Tibial nerve (tissue), 4 donors: ENCODE measurements around the gene LRRC8E. TPM values are rescaled to one million over a fixed set of nuclear protein-coding genes. Genes with fewer than 3 reads are reported as not detected.

Experiments
- DNase-seq, 2 donors: peaks; one replicate each; pipeline ENCODE4 v3.0.0-alpha.2; 2019; ENCODE audit warnings: low spot score in 2 of 2
- H3K27ac ChIP-seq, 4 donors: fragments of 200-600 bp; sonication (generic) in 3 of 4; one replicate each; pipeline ENCODE4 v1.5.1; 2017 to 2019; ENCODE audit warnings: mild to moderate bottlenecking in 1 of 4
- H3K27me3 ChIP-seq, 2 donors: fragments of 200-600 bp; sonication (generic) in 1 of 2; one replicate each; pipeline versions ENCODE4 v1.5.1 to v1.6.0; 2017 to 2019
- H3K36me3 ChIP-seq, 3 donors: fragments of 200-600 bp; sonication (generic); one replicate each; pipeline ENCODE4 v1.5.1; 2018 to 2019
- H3K4me1 ChIP-seq, 4 donors: fragments of 200-600 bp; sonication (generic) in 3 of 4; one replicate each; pipeline ENCODE4 v1.5.1; 2017 to 2019
- H3K4me3 ChIP-seq, 4 donors: fragments of 200-600 bp; sonication (generic) in 3 of 4; one replicate each; pipeline ENCODE4 v1.5.1; 2017 to 2019; ENCODE audit warnings: mild to moderate bottlenecking in 1 of 4, moderate library complexity in 1 of 4
- H3K9me3 ChIP-seq, 4 donors: fragments of 200-600 bp; sonication (generic) in 3 of 4; one replicate each; pipeline ENCODE4 v1.5.1; 2017 to 2019
- EP300 ChIP-seq, 2 donors: sonication (generic); formaldehyde crosslinking; IDR thresholded peaks; one replicate each; pipeline ENCODE4 v1.6.1; 2017; ENCODE audit warnings: antibody characterized with exemption in 2 of 2, mild to moderate bottlenecking in 1 of 2
- POLR2A ChIP-seq, 2 donors: fragments of 450-650 bp; IDR thresholded peaks; one replicate each; pipeline ENCODE4 v1.6.1; 2017; ENCODE audit warnings: antibody characterized with exemption in 2 of 2, mild to moderate bottlenecking in 2 of 2, moderate library complexity in 2 of 2
- WGBS, 2 donors: methylation state at CpG; one replicate each; pipeline ENCODE4 v1.1.5; 2018; 5-methylcytosine and 5-hydroxymethylcytosine counted together
- total RNA-seq, 4 donors: library from RNA; depleted of rRNA; stranded (reverse); fragments of >200 nt; gene quantifications; one replicate each; pipeline ENCODE4 v1.1.0, GENCODE V29; 2016
- TF ChIP-seq, protein P1 (sequence below), 5 experiments: fragments of 200-600 bp in 3 of 5; fragments of 450-650 bp in 2 of 5; sonication (generic) in 3 of 5; IDR thresholded peaks; one replicate each; pipeline ENCODE4 v1.5.1; 2016 to 2019; ENCODE audit warnings: antibody characterized with exemption in 5 of 5, mild to moderate bottlenecking in 3 of 5, moderate library complexity in 2 of 5

LRRC8E gene
- total RNA-seq, 4 donors from 2014 or later, result 0.59 to 1.2 TPM; not detected in 2

DNA sequence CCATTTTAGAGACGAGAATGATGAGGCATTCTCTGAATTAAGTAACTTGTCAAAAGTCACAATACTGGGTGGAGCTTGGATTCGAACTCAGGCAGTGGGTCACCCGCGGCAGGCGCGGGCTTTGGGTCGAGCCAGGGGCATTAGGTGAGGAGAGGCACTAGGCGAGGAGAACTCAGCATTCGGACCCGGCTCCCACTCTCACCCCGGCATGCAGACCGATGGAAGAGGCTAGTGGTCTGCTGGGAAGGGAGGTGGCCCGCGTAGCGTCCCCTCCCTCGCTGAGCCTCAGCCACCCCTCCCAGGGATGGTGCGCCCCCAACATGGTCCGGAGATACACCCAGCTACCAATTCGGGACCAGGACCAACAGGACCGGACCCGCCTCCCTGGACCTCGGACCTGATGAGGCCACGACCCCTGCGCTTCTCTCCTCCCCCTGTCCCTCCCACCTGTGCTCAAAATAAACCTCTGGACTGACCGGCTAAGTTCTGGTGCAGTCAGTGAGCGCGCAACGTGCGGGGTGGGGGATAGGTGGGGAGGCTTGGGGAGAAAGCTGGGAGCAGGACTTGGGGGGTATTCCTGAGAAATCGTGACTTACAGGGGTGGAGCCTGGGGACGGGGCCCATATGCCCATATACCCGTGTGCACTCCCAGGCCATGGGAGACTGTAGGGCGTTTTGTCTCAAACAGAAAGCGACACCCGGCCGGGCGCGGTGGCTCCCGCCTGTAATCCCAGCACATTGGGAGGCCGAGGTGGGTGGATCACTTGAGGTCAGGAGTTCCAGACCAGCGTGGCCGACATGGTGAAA is 30.5 kb downstream of the LRRC8E start:
- H3K9me3 ChIP-seq, result no peaks in the 10 kb centered on the region
- peaks cover 0 to 48% of the 10 kb centered on the region in 2 donors for H3K27me3 ChIP-seq
- no peak for TF ChIP-seq EP300 (IDR thresholded peaks at IDR 0.05)
- TF ChIP-seq, protein P1, sequence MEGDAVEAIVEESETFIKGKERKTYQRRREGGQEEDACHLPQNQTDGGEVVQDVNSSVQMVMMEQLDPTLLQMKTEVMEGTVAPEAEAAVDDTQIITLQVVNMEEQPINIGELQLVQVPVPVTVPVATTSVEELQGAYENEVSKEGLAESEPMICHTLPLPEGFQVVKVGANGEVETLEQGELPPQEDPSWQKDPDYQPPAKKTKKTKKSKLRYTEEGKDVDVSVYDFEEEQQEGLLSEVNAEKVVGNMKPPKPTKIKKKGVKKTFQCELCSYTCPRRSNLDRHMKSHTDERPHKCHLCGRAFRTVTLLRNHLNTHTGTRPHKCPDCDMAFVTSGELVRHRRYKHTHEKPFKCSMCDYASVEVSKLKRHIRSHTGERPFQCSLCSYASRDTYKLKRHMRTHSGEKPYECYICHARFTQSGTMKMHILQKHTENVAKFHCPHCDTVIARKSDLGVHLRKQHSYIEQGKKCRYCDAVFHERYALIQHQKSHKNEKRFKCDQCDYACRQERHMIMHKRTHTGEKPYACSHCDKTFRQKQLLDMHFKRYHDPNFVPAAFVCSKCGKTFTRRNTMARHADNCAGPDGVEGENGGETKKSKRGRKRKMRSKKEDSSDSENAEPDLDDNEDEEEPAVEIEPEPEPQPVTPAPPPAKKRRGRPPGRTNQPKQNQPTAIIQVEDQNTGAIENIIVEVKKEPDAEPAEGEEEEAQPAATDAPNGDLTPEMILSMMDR (IDR thresholded peaks at IDR 0.05), result no peak
- TF ChIP-seq POLR2A (IDR thresholded peaks at IDR 0.05), result no peak
- whole genome bisulfite sequencing, 2 donors, result 44 to 70% methylated on average over 29 to 42 of the region's 42 CpGs
- H3K27ac ChIP-seq, result no peak overlapping the region
- peaks cover 0 to 69% (median 29%) of the 10 kb centered on the region in 4 donors for H3K4me1 ChIP-seq
- no peak overlapping the region for H3K4me3 ChIP-seq
- peaks cover 0 to 23% (median 0%) of the 10 kb centered on the region in 3 donors for H3K36me3 ChIP-seq
- DNase-seq, result no peak

DNA sequence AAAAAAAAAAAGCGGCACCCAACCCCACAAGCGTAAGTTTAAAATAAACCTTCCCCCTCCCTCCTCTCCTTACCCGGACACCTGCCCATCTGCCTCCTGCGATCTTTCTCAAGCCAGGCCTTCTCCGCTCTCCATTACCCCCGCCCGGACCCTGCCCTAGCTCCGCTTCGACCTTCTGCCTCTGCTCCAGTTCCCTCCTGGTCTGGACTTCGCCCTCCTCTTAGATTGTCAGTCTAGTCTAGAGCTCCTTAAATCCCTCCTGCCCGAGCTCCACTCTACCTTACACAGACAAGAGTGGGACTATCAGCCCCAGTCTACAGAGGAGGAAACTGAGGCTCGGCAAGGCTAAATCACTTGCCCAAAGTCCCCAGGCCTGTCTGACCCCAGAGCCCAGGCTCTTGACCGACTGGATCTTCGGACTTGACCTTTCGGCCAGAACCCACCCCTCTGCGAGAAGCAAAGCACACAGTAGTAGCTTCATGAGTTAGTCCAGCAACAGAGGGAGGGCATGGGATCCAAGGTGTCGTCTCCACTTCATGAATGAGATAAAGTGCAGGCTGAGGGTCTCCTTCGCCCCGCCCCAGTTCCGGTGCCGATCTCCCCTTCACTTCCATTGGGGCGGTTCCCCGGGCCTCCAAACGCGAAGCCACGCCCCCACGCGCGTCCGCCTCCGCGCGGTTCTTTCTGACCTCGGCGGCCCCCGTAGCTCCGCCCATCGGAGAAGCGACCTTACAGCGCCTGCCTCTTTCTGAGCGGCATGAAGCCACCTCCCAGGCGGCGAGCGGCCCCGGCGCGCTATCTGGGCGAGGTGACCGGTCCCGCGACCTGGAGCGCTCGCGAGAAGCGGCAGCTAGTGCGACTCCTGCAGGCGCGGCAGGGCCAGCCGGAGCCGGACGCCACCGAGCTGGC is 31.6 kb downstream of the LRRC8E start, which contains the start of gene SNAPC2:
Gene SNAPC2, plus strand, starts transcription at position 729 of the 909 bp plus-strand sequence. Its CDS starts 29 bp downstream, at position 758.
- Histone ChIP-seq H3K9me3 (no peaks in the 10 kb centered on the region), H3K27me3 (peaks cover 0 to 43% of the 10 kb centered on the region in 2 donors), H3K36me3 (peaks cover 0 to 19% (median 0%) of the 10 kb centered on the region in 3 donors), H3K4me3 (peak within 1 kb of the TSS; percentile 56 to 93 (median 87)), H3K27ac (peak within 1 kb of the TSS; percentile 62 to 93 (median 88)), H3K4me1 (peaks cover 0 to 79% (median 31%) of the 10 kb centered on the region in 4 donors)
- peak; percentile 93 to 95 for DNase-seq
- TF ChIP-seq, protein P1 (IDR thresholded peaks at IDR 0.05), result peak in 1 of 5 experiments; percentile 35
- TF ChIP-seq EP300 (IDR thresholded peaks at IDR 0.05), result peak; percentile 72 to 79
- TF ChIP-seq POLR2A (IDR thresholded peaks at IDR 0.05), result peak in 1 of 2 donors; percentile 40
- 12% methylated on average over 50 to 62 of the region's 62 CpGs for WGBS, 2 donors

DNA sequence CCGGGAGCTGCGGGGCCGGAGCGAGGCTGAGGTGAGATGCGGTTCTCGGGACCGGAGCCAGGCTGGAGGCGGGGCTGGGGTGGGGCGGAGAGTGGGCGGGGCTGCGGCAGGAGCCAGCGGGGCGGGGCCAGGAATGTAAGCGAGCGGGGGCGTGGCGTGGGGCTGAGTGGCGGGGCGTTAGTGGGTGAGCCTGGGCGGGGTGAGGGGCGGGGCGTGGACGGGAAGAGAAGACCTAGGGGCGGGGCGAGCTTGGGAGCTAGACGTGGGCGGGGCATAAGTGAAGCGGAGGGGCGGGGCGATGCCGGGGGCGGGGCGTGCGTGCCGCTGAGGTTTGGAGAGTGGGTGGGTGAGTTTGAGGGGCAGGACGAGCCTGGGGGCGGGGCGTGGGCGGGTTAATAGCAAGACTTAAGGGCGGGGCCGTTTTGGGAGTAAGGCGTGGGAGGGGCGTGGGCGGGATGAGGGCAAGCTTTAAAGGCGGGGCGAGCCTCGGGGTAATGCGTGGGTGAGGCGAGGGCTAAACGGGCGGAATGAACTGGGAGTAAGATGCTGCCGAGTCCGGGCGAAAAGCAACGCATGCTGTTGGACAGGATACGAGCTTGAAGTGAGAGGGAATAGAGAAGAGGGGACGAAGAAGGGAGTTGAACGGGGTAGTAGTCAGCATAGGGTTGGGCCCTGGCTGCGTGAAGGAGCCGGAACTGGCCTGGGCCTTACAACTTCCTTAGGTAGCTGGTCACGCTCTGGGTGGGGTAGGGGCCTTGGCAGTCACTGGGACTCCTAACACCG is 32.4 kb downstream of the LRRC8E start:
- WGBS, 2 donors, result 2% methylated on average over 44 to 53 of the region's 62 CpGs
- H3K4me3 ChIP-seq, result peak overlapping the region; percentile 56 to 93 (median 87)
- TF ChIP-seq EP300 (IDR thresholded peaks at IDR 0.05), result peak in 1 of 2 donors; percentile 74
- TF ChIP-seq POLR2A (IDR thresholded peaks at IDR 0.05), result peak in 1 of 2 donors; percentile 54
- TF ChIP-seq, protein P1 (IDR thresholded peaks at IDR 0.05), result peak in 1 of 5 experiments; percentile 14
- H3K27me3 ChIP-seq, result peaks cover 0 to 35% of the 10 kb centered on the region in 2 donors
- H3K9me3 ChIP-seq, result no peaks in the 10 kb centered on the region
- peaks cover 0 to 87% (median 37%) of the 10 kb centered on the region in 4 donors for H3K4me1 ChIP-seq
- peak; percentile 100 for DNase-seq
- H3K36me3 ChIP-seq, result peaks cover 0 to 19% (median 0%) of the 10 kb centered on the region in 3 donors
- H3K27ac ChIP-seq, result peak overlapping the region; percentile 62 to 93 (median 88)

DNA sequence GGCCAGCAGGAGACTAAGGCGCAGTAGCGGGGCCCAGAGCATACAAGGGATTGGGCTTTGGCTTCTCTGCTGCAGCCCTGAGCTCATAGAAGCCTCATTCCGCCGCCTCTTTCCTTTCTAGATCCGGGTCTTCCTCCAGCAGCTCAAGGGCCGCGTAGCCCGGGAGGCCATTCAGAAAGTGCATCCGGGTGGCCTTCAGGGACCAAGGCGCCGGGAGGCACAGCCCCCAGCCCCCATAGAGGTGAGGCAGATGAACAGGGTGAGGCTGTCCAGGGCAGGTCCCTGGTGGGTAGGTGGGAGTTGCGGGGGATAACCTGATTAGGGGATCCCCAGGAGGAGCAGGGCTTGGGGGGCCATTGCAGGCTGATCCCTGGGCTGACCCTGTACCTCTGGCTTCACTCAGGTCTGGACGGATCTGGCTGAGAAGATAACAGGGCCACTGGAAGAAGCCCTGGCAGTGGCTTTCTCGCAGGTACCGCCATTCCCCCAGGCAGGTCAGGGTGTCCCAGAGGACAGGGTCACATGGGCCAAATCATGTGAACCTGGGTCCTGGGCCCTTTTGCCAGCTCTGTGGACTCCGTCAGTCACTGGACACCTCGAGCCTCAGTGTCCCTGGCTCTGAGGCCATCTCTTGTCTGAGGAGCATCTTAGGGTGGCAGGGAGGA is 33.1 kb downstream of the LRRC8E start:
- peaks cover 0 to 19% (median 0%) of the 10 kb centered on the region in 3 donors for H3K36me3 ChIP-seq
- TF ChIP-seq, protein P1 (IDR thresholded peaks at IDR 0.05), result no peak
- TF ChIP-seq POLR2A (IDR thresholded peaks at IDR 0.05), result no peak
- TF ChIP-seq EP300 (IDR thresholded peaks at IDR 0.05), result no peak
- peaks cover 0 to 28% of the 10 kb centered on the region in 2 donors for H3K27me3 ChIP-seq
- peak overlapping the region in 3 of 4 donors; percentile 66 to 93 (median 90) for H3K27ac ChIP-seq
- no peak for DNase-seq
- peaks cover 0 to 84% (median 34%) of the 10 kb centered on the region in 4 donors for H3K4me1 ChIP-seq
- 30 to 33% methylated on average over 16 to 17 of the region's 17 CpGs for WGBS, 2 donors
- peak overlapping the region; percentile 35 to 85 (median 55) for H3K4me3 ChIP-seq
- H3K9me3 ChIP-seq, result no peaks in the 10 kb centered on the region
